GM18502 (cell line): ENCODE results near the gene MEGF11.

Source experiments
- ATAC-seq: cut with Tn5 transposase; IDR thresholded peaks from one replicate; pipeline ENCODE4 v1.9.1; 2021; ENCODE audit warnings: mild to moderate bottlenecking; ENCODE audit not compliant: unreplicated experiment, poor library complexity

The MEGF11 gene

DNA sequence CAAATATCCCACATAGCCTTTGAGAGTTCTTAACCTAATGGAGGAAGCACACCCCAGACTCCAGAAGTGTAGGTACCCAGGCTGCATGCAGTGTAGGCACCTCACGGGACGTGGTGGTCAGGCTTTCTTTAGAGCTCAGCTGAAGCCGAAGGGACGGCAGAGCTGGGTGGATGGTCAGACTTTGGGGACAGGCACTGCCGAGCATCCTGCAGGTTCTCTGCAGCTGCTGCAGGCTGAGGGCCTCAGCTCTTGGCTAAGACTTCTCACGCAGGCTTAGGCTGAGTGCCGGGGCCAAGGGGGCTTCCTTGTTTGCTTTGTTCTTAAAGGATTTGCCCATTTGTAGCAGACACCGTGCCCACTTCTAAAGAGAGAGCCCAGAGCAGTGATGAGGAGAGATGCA is 207.2 kb downstream of the MEGF11 start:
- no peak for ATAC-seq

DNA sequence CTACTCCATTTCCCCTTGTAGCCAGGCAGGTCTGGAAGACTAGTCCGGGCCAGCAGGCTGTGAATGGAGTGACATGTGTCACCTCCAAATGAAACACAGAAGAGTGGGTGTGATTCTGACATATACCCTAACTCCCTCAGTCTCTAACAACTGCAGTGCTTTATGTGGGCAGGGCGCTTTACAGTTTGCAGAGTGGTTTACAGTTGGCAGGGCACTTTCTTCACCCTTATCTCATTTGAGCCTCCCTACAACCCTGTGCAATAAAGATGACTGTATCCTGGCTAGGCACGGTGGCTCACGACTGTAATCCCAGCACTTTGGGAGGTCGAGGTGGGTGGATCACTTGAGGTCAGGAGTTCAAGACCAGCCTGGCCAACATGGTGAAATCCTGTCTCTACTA is 208.0 kb downstream of the MEGF11 start:
- no peak for ATAC-seq

GRCh38 chr15:66044837-66045236 is 208.7 kb downstream of the MEGF11 start:
- ATAC-seq: no peak

- ATAC-seq: no peak
These were observed 210.3 kb downstream of the MEGF11 start for GRCh38 chr15:66043264-66043663.

- ATAC-seq: no peak
These were observed 210.9 kb downstream of the MEGF11 start for GRCh38 chr15:66042624-66043023.

GRCh38 chr15:66041276-66041675 is 212.3 kb downstream of the MEGF11 start:
- ATAC-seq: no peak

DNA sequence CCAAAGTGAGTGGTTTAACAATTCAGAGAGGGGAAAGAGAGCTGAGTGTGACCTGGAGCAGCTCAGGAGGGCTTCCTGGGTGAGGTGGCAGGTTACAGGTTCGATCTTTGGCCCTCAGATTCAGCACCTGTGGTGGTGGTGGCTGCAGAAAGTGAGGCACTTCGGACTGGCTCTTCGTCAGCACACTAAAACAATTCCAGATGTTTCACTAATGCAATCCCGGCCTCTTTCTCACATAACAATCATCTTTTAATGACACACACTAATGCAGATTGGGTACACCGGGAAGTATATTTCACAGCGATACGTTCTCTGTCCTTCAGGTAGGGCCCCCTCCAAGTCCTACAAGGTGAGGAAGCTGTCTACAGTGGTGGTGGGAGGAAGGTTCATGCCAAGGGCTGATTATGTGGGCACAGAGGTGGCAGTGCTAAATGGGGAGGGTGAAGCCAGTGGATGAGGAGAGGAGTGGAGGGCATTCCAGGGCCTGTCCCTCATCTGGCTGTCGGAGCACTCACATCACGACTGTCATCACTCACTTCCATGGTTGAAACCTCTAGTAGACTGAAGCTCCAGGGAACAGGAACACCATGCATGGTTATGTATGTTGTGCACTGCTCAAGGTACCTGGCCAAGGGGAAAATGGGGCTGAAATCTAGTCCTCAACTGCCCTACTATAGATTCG is 213.2 kb downstream of the MEGF11 start:
- no peak for ATAC-seq

DNA sequence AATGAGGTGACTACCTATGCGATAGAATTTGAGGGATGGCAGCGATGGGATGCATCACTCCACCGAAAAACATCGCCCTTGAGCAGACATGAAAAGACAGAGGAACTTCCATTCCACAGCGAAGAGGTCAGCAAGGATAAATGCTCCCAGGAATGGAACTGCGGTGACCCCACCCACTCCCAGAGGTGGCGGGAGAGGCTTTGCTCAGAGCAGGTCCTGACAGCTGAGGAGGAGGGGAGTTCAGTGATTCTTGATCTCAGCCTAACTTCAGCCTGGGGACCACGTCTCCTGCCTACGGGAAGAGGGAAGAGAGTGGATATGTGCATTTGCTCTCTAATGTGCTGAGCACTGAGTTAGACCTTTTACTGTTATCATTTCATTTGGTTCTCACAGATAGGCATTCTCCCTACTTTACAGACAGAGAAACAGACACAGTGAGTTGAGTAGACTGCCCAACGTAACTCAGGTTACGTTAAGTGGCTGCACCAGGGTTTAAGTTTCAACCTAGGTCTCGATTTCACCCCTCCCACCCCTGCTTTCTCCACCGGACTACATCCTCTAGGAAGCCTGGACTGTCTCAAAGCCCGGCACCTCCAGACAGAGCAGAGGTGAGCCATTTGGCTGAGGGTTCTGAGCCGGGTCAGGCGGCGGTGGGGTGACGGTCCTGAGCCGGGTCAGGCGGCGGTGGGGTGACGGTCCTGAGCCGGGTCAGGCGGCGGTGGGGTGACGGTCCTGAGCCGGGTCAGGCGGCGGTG is 214.3 kb downstream of the MEGF11 start:
- ATAC-seq: no peak

- no peak for ATAC-seq
These were observed 215.0 kb downstream of the MEGF11 start for GRCh38 chr15:66038387-66039116.

GRCh38 chr15:66036859-66037258 is 216.7 kb downstream of the MEGF11 start:
- ATAC-seq: no peak

GRCh38 chr15:66035901-66036300 is 217.6 kb downstream of the MEGF11 start:
- ATAC-seq: no peak

DNA sequence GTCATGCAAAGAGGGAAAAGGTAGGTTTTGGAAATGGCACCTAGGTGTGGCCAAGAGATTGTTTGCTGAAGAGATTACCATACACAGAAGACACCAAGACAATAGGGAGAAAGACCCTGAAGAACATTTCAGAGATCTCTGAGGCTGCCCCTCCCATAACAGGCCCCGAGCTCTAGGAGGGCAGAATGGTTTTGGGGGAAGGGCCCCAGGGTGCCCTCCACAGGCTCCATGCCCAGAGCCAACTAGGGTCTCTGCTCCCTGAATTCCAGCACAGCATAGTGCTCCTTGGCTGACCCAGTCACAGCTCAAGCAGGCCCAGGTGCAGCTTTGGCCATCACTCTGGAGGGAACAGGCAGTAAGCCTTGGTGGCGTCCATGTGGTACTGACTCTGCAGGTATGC is 220.4 kb downstream of the MEGF11 start:
- no peak for ATAC-seq

GRCh38 chr15:66032006-66032405 is 221.5 kb downstream of the MEGF11 start:
- ATAC-seq: no peak

DNA sequence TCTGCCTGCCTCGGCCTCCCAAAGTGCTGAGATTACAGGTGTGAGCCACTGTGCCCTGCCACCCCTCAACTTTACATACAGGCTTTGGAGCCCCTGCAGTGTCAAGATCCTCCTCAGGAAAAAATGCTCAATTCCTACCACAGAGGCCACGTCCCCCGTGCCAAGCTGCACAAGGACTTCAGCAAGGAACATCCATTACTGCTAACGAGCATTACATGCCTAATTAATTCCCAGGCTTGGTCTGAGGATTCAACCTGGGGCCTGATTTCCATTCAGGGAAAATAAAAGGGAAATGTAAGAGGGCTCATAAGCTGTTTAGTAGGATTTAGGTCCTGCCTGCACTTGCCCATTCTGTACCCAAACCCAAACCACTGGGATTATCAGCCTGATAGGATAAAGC is 222.9 kb downstream of the MEGF11 start:
- no peak for ATAC-seq

GRCh38 chr15:66029650-66030049 is 223.9 kb downstream of the MEGF11 start:
- ATAC-seq: no peak

DNA sequence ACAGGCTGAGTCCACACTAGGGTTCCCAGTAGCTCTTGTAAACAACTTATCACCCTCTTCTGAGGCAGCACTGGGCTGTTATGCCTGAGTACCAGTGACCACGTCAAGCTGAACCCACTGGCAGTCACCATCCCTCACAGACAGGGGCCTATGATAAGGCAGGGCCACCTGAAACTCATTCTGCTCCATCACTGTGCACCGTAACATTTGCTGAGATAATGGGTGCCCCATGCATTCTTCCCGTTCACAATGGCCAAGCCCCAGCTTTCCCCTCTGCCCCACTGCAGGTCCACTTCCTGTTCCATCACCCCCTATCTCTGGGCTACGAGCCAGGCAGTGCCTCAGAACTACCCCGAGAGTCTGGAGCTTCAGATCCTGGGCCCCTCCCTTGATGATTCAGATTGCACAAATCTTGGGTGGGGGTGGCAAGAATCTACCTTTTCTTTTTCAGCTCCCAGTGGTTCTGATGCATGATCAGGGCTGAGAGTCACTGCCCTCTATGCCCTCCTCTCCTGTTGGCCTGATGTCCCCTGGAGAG is 226.2 kb downstream of the MEGF11 start:
- no peak for ATAC-seq

DNA sequence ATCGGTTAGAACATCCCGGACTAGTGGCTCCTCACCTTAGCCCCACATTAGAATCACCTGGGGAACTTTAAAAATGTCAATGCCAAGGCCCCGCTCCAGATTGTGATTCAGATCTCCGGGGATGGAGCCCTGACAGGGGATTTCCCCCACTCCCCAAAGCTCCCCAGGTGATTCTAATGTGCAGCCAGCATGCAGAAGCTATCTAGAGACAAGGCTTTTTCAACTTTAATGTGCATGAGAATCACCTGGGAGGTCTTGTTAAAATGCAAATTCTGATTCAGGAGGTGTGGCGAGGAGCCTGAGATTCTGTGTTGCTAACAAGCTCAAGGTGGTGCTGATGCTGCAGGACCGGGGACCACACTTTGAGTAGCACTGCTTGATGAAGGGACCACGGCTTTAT is 227.6 kb downstream of the MEGF11 start:
- no peak for ATAC-seq

GRCh38 chr15:66025015-66025452 is 228.5 kb downstream of the MEGF11 start:
- no peak for ATAC-seq

DNA sequence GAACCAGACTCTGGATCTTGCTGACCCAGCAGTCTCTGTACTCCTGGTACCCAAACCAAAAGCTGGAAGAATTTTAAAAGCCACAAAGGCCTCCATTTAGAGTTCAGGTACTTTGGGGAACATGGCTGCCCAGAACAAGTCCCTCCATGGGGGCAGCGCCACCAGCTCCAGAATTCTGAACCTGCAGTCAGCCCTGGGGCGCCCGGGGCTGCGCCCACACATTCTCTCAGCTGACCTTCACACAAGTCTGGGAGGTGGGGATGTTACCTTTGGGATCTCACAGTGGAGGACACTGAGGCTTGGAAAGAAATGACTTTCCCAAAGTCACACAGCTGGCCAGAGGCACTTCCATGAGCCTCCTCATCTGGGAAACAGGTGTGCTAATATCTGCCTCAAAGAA is 229.4 kb downstream of the MEGF11 start:
- ATAC-seq: no peak

DNA sequence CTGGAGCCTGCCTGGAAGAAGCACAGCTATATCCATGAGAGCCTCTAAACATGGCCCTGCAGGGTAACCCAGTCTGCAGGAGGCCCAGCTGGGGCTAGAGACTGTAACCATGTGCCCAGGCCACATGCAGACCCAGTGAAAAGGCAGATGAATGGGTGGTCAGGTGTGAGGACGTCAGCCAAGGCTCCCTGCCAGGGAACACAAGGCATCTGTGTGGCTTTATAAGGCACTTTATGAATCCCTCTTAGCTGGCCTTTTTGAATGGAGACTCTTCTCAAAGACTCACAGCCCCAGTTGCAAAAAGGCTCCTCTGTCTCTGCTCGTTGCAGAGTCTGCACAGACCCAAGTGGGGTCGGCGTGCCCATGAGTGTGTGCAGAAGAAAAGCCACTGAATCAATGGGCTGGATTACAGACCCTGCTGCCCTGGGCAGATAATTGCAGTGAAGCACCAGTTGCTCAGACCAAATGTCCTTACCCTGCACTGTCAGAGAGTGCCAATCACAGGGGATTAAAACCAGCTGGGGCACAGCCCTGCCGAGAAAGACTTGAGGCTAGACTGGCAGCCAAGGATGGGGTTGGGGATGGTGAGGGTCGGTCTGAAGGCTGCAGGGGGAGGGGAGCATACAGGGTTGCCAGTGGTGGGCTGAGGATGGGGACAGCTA is 230.1 kb downstream of the MEGF11 start:
- no peak for ATAC-seq

- ATAC-seq: no peak
These were observed 231.4 kb downstream of the MEGF11 start for GRCh38 chr15:66022163-66022525.
